22Rv1 (cell line): ENCODE results near the gene SIRT5.

ENCODE experiments used
- H3K27ac ChIP-seq: fragments of 450-650 bp; 2 replicates; pipeline ENCODE4 v1.5.1; 2017
- ZFX ChIP-seq: fragments of 450-650 bp; IDR thresholded peaks from 2 replicates; pipeline ENCODE4 v1.6.1; 2017; ENCODE audit warnings: antibody characterized with exemption, borderline replicate concordance
- TF ChIP-seq, protein P1 (sequence below): fragments of 450-650 bp; IDR thresholded peaks from 2 replicates; pipeline ENCODE4 v1.5.1; 2017; ENCODE audit warnings: mild to moderate bottlenecking

Gene SIRT5

GRCh38 chr6:13574149-13574570 lies 241 bp upstream of the SIRT5 start:
- TF ChIP-seq, protein P1, sequence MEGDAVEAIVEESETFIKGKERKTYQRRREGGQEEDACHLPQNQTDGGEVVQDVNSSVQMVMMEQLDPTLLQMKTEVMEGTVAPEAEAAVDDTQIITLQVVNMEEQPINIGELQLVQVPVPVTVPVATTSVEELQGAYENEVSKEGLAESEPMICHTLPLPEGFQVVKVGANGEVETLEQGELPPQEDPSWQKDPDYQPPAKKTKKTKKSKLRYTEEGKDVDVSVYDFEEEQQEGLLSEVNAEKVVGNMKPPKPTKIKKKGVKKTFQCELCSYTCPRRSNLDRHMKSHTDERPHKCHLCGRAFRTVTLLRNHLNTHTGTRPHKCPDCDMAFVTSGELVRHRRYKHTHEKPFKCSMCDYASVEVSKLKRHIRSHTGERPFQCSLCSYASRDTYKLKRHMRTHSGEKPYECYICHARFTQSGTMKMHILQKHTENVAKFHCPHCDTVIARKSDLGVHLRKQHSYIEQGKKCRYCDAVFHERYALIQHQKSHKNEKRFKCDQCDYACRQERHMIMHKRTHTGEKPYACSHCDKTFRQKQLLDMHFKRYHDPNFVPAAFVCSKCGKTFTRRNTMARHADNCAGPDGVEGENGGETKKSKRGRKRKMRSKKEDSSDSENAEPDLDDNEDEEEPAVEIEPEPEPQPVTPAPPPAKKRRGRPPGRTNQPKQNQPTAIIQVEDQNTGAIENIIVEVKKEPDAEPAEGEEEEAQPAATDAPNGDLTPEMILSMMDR = peak; percentile 35
- no peak for TF ChIP-seq ZFX

DNA sequence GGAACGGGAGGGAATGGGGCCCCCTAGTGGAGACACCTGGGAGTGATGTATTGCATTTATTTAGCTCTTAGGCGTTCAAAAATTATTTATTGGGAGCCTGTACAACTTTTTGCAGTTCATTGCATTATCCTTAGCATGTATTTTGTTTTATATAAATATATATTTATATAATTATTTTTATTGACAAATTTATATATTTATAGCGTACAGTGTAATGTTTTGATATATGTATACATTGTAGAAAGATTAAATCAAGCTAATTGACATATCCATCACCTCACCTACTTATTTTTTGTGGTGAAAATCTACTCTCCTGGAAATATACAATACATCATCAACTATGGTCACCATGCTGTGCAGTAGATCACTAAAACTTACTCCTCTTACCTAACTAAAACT lies 975 bp downstream of the SIRT5 start:
- peak overlapping the region; percentile 97 for H3K27ac ChIP-seq
- TF ChIP-seq, protein P1 = peak; percentile 82
- no peak for TF ChIP-seq ZFX

More at GRCh38 chr6:13574149-13574570, 241 bp upstream of the SIRT5 start:
- peak overlapping the region; percentile 97 for H3K27ac ChIP-seq

DNA sequence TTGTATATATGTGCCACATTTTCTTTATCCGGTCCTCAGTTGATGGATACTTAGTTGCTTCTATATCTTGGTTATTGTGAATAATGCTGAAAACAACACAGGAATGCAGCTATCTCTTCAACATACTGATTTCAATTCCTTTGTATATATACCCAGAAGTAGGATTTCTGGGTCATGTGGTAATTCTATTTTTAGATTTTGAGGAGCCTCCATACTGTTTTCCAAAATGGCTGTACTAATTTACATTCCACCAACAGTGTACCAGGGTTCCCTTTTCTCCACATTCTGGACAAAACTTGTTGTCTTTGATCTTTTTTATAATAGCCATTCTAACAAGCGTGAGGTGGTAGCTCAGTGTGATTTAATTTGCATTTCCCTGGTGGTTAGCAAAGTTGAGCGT lies 1.6 kb downstream of the SIRT5 start:
- H3K27ac ChIP-seq = peak overlapping the region; percentile 97; the same call in 1 of the 2 replicates
- TF ChIP-seq, protein P1 = no peak
- TF ChIP-seq ZFX = no peak

DNA sequence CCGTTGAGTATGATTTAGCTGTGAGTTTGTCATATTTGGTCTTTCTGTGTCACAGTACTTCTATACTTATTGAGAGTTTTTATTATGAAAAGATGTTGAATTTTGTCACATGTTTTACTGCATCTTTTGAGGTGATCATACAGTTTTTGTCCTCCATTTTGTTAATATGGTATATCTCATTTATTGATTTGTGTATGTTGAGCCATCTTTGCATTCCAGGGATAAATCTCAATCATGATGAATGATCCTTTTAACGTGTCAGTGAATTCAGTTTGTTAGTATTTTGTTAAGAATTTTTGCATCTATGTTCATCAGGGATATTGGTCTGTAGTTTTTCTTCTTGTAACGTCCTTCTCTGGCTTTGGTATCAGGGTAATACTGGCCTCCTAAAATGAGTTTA lies 3.5 kb downstream of the SIRT5 start:
- TF ChIP-seq, protein P1 = no peak
- no peak overlapping the region for H3K27ac ChIP-seq

GRCh38 chr6:13579911-13580310 lies 5.5 kb downstream of the SIRT5 start:
- TF ChIP-seq ZFX = no peak
- TF ChIP-seq, protein P1 = no peak
- no peak overlapping the region for H3K27ac ChIP-seq

DNA sequence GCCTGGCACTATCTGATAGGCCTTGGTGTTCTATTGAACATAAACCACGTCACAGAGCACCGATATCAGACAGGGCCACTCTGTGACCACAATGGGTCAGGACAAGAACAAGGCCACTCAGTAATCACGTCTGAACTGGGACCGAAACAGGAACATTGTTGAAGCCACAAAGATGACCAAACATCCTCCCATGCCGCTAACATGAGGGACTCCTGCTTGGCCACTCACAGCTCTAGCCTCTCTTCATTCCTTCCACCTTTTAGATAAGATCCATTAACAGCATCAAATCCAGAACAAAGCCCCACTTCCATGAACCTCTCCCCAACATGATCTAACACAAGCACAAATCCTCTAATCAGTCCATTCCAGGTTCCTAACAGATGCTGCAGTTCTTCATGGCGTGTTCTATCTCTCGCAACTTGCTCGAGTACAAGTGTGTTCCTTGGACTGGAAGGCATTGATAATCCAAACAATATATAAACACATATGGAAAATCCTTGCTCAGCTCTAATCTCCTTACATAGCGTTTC lies 7.4 kb downstream of the SIRT5 start:
- TF ChIP-seq, protein P1 = no peak
- TF ChIP-seq ZFX = no peak
- no peak overlapping the region for H3K27ac ChIP-seq

GRCh38 chr6:13586603-13587542 lies 12.5 kb downstream of the SIRT5 start:
- no peak overlapping the region for H3K27ac ChIP-seq
- TF ChIP-seq, protein P1 = no peak
- no peak for TF ChIP-seq ZFX
